Nephron (organoid): ENCODE measurements around the gene ERMN.
"Not testable (repeated sequence)": the region's sequence is repeated elsewhere in the genome, so short reads cannot be mapped to it uniquely, and the experiment has no call there.

Source experiments
- H3K27ac Mint-ChIP-seq, 3 experiments: 2 replicates each; pipeline ENCODE4 v1.8.0; 2020; ENCODE audit warnings: mixed read lengths in 3 of 3, mild to moderate bottlenecking in 2 of 3, moderate library complexity in 1 of 3
- H3K27me3 Mint-ChIP-seq: 2 replicates; pipeline ENCODE4 v1.8.0; 2021; ENCODE audit warnings: low read depth, mild to moderate bottlenecking, moderate library complexity, mixed read lengths
- H3K36me3 Mint-ChIP-seq: 2 replicates; pipeline ENCODE4 v1.8.0; 2020; ENCODE audit warnings: low read depth, mixed read lengths
- H3K4me1 Mint-ChIP-seq: 2 replicates; pipeline ENCODE4 v1.8.0; 2020; ENCODE audit warnings: mixed read lengths
- H3K4me3 Mint-ChIP-seq, 3 experiments: 2 replicates each; pipeline ENCODE4 v1.8.0; 2020; ENCODE audit warnings: mild to moderate bottlenecking in 3 of 3, mixed read lengths in 3 of 3, moderate library complexity in 2 of 3
- H3K9me3 Mint-ChIP-seq: 2 replicates; pipeline ENCODE4 v1.8.0; 2020; ENCODE audit warnings: mixed read lengths
- TF ChIP-seq, protein P1 (sequence below), 3 experiments: fragments of 200-600 bp; sonication (generic); IDR thresholded peaks; one replicate each; pipeline ENCODE4 v1.5.0; 2021; ENCODE audit warnings: antibody characterized with exemption in 3 of 3; ENCODE audit not compliant: unreplicated experiment in 3 of 3

ERMN gene

DNA sequence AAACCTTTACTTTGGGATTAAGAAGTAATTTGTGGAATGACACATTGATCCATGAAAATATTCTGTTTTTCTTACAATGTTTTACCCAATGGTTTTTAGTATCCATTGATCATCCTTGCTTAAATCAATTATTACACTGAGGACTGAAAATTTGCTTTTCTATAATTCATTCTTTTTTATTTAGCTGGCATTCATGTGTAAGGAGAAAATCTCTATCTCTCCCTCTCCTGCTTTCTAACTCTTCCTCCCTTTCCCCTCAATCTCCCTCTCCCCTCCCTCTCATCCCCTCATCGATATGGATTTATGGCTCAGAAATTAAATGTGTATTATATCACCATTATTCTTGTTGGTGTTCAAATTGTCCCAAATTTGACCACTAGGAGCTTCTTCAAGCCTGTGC is 38.5 kb downstream of the ERMN start:
- no peaks in the 10 kb centered on the region for H3K27me3 Mint-ChIP-seq
- H3K4me1 Mint-ChIP-seq, result no peaks in the 10 kb centered on the region
- H3K4me3 Mint-ChIP-seq, result no peak overlapping the region
- H3K27ac Mint-ChIP-seq, result no peak overlapping the region
- TF ChIP-seq, protein P1, sequence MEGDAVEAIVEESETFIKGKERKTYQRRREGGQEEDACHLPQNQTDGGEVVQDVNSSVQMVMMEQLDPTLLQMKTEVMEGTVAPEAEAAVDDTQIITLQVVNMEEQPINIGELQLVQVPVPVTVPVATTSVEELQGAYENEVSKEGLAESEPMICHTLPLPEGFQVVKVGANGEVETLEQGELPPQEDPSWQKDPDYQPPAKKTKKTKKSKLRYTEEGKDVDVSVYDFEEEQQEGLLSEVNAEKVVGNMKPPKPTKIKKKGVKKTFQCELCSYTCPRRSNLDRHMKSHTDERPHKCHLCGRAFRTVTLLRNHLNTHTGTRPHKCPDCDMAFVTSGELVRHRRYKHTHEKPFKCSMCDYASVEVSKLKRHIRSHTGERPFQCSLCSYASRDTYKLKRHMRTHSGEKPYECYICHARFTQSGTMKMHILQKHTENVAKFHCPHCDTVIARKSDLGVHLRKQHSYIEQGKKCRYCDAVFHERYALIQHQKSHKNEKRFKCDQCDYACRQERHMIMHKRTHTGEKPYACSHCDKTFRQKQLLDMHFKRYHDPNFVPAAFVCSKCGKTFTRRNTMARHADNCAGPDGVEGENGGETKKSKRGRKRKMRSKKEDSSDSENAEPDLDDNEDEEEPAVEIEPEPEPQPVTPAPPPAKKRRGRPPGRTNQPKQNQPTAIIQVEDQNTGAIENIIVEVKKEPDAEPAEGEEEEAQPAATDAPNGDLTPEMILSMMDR (IDR thresholded peaks at IDR 0.05; ENCODE audit: unreplicated experiment in 3 of 3), result no peak
- H3K36me3 Mint-ChIP-seq, result no peaks in the 10 kb centered on the region
- H3K9me3 Mint-ChIP-seq, result no peaks in the 10 kb centered on the region

DNA sequence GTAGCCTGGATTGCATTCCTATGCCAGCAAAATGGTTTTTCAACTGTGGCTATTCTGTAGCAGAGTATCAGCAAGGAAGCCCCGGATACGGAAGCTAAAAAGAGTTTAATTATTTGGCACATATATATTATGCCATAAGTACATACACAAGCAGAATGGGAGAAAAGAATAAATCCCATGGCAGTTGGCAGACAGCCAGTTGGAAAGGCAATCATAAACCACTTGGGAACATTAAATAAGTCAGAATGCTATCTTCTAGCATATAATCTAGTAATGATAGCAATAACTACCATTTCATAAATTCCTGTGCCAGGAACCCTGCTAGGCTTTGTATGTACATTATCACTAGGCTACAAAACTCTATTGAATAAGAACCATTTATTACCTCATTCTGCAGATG is 42.2 kb downstream of the ERMN start:
- H3K36me3 Mint-ChIP-seq, result no peaks in the 10 kb centered on the region
- H3K4me1 Mint-ChIP-seq, result no peaks in the 10 kb centered on the region
- peaks cover 10% of the 10 kb centered on the region for H3K9me3 Mint-ChIP-seq
- no peak overlapping the region for H3K4me3 Mint-ChIP-seq
- TF ChIP-seq, protein P1 (IDR thresholded peaks at IDR 0.05; ENCODE audit: unreplicated experiment in 3 of 3), result no peak
- H3K27ac Mint-ChIP-seq, result no peak overlapping the region
- no peaks in the 10 kb centered on the region for H3K27me3 Mint-ChIP-seq

DNA sequence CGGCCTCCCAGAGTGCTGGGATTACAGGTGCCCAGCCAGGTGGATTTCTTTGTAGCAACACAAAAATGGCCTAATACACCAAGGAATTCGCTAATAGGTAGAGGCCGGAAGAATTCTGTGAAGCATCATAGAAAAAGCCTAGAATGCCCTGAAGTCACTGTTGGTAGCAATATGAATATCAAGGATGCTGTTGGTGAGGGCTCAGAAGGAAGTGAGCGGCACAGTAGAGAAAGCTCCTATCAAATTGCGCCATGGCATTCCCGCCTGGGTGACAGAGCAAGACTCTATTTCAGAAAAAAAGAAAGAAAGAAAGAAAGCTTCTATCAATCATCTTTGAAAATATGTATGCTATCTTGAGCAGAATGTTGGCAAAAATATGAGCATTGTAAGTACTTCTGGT is 44.3 kb downstream of the ERMN start:
- Mint-ChIP-seq H3K9me3 (peaks cover 16% of the 10 kb centered on the region), H3K4me1 (no peaks in the 10 kb centered on the region), H3K36me3 (no peaks in the 10 kb centered on the region), H3K27ac (no peak overlapping the region), H3K27me3 (no peaks in the 10 kb centered on the region), H3K4me3 (no peak overlapping the region)
- TF ChIP-seq, protein P1 (IDR thresholded peaks at IDR 0.05; ENCODE audit: unreplicated experiment in 3 of 3), result no peak

DNA sequence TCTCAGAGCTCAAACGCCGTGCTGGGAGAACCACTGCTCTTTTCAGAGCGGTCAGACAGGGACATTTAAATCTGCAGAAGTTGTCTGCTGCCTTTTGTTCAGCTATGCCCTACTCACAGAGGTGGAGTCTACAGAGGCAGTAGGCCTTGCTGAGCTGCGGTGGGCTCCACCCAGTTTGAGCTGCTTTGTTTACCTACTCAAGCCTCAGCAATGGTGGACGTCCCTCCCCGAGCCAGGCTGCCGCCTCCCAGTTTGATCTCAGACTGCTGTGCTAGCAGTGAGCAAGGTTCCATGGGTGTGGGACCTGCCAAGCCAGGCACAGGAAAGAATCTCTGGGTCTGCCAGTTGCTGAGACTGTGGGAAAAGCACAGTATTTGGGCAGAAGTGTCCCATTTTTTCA is 46.3 kb downstream of the ERMN start:
- H3K4me1 Mint-ChIP-seq, H3K27me3 Mint-ChIP-seq, H3K27ac Mint-ChIP-seq, H3K4me3 Mint-ChIP-seq, H3K36me3 Mint-ChIP-seq: not testable (repeated sequence)
- peaks cover 18% of the 10 kb centered on the region for H3K9me3 Mint-ChIP-seq

DNA sequence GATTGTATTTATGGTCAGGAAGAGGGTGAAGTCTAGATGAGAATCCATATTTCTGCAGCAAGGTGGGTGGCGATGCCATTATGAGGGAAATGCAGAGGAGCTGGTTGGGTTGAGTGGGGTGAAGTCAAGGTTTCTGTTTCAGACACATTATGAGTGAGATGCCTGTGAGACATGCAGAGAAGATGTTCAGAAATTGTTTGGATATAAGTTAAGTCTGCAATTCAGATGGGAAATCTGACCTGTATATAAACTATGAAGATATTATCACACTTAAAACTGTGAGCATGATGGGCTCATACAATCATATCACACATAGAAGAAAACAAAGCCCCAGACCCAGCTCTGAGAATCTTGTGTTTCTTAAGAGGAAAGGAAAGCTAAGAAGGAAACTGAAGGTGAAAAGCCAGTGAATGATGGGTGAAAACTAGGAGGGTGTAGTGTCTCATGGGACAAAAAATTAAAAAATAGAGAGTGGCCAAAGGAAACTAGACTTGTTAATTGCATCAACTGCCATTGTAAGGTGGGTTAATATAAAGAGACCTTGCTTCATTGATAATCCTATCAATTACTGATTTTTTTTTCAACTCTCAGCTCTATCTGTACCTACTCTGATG is 53.9 kb downstream of the ERMN start:
- Mint-ChIP-seq H3K36me3 (no peaks in the 10 kb centered on the region), H3K4me3 (no peak overlapping the region), H3K27me3 (no peaks in the 10 kb centered on the region), H3K9me3 (peaks cover 2% of the 10 kb centered on the region), H3K4me1 (no peaks in the 10 kb centered on the region), H3K27ac (no peak overlapping the region)
- TF ChIP-seq, protein P1 (IDR thresholded peaks at IDR 0.05; ENCODE audit: unreplicated experiment in 3 of 3), result no peak

DNA sequence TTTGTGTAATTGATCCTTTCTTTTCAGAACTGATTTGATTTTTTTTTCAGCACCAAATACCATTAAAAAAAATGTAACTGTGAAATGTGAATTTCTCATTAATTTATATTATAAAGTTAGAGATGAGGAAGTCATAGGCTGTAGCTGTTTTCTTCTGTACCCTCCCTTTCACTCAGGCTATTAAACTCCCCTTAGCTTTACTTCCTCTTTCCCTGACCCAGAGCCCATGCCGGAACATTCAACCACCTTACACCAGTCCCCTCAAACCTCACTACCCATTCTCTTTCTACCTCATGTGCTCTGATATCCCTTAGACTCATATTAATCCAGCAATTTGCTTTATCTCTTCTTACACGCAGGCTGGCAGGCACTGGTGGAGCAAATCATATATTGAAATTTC is 55.7 kb downstream of the ERMN start:
- Mint-ChIP-seq H3K4me1 (no peaks in the 10 kb centered on the region), H3K4me3 (no peak overlapping the region), H3K9me3 (peaks cover 2% of the 10 kb centered on the region), H3K36me3 (no peaks in the 10 kb centered on the region), H3K27me3 (no peaks in the 10 kb centered on the region), H3K27ac (no peak overlapping the region)
- TF ChIP-seq, protein P1 (IDR thresholded peaks at IDR 0.05; ENCODE audit: unreplicated experiment in 3 of 3), result no peak
